Suprapubic skin (tissue), 4 donors: ENCODE data around the gene MCOLN3.

Experiments used
- POLR2A ChIP-seq, 2 donors: fragments of 450-650 bp; IDR thresholded peaks; one replicate each; pipeline ENCODE4 v1.6.1; 2017; ENCODE audit warnings: antibody characterized with exemption in 2 of 2, mild to moderate bottlenecking in 2 of 2, moderate library complexity in 2 of 2
- POLR2AphosphoS5 ChIP-seq, 3 donors: sonication (generic); formaldehyde crosslinking; IDR thresholded peaks; one replicate each; pipeline ENCODE4 v1.6.1; 2017; ENCODE audit warnings: antibody characterized with exemption in 3 of 3
- TF ChIP-seq, protein P1 (sequence below), 2 donors: fragments of 200-600 bp in 1 of 2; fragments of 450-650 bp in 1 of 2; sonication (generic) in 1 of 2; IDR thresholded peaks; one replicate each; pipeline ENCODE4 v1.5.1; 2016 to 2019; ENCODE audit warnings: antibody characterized with exemption in 2 of 2, mild to moderate bottlenecking in 1 of 2, moderate library complexity in 1 of 2

GRCh38 chr1:84972377-84972987 lies 75.8 kb downstream of the MCOLN3 start:
- TF ChIP-seq POLR2A (IDR thresholded peaks at IDR 0.05) (no peak), POLR2AphosphoS5 (IDR thresholded peaks at IDR 0.05) (no peak)
- TF ChIP-seq, protein P1, sequence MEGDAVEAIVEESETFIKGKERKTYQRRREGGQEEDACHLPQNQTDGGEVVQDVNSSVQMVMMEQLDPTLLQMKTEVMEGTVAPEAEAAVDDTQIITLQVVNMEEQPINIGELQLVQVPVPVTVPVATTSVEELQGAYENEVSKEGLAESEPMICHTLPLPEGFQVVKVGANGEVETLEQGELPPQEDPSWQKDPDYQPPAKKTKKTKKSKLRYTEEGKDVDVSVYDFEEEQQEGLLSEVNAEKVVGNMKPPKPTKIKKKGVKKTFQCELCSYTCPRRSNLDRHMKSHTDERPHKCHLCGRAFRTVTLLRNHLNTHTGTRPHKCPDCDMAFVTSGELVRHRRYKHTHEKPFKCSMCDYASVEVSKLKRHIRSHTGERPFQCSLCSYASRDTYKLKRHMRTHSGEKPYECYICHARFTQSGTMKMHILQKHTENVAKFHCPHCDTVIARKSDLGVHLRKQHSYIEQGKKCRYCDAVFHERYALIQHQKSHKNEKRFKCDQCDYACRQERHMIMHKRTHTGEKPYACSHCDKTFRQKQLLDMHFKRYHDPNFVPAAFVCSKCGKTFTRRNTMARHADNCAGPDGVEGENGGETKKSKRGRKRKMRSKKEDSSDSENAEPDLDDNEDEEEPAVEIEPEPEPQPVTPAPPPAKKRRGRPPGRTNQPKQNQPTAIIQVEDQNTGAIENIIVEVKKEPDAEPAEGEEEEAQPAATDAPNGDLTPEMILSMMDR (IDR thresholded peaks at IDR 0.05): no peak
